Lung (tissue), 12 donors: Measurements from ENCODE around the gene DAD1. TPM values are rescaled to one million over a fixed set of nuclear protein-coding genes. Genes with fewer than 3 reads are reported as not detected.

Source experiments
- ATAC-seq: fragments of 200-7000 bp; cut with Tn5 transposase; one replicate; pipeline ENCODE4 v1.9.1; 2020; ENCODE audit warnings: moderate number of reproducible peaks; ENCODE audit not compliant: insufficient read depth, low FRiP score
- DNase-seq, 3 donors: peaks; one replicate each; pipeline ENCODE4 v3.0.0-alpha.2; 2013 to 2017
- H3K27ac ChIP-seq, 2 donors: one replicate each; pipeline ENCODE4 v1.5.1; 2013; ENCODE audit warnings: mild to moderate bottlenecking in 2 of 2, moderate library complexity in 2 of 2, control low read depth in 1 of 2, inconsistent platforms in 1 of 2, low read depth in 1 of 2, low read length in 1 of 2
- H3K27me3 ChIP-seq, 3 donors: one replicate each; pipeline ENCODE4 v1.5.1; 2013; ENCODE audit warnings: low read length in 2 of 3; ENCODE audit not compliant: control insufficient read depth in 3 of 3, insufficient read depth in 3 of 3
- H3K36me3 ChIP-seq, 4 donors: one replicate each; pipeline ENCODE4 v1.5.1; 2013; ENCODE audit warnings: low read length in 4 of 4, mild to moderate bottlenecking in 1 of 4, moderate library complexity in 1 of 4; ENCODE audit not compliant: control insufficient read depth in 4 of 4, insufficient read depth in 4 of 4
- H3K4me1 ChIP-seq, 5 donors: one replicate each; pipeline ENCODE4 v1.5.1; 2013; ENCODE audit warnings: low read length in 5 of 5, mild to moderate bottlenecking in 2 of 5, moderate library complexity in 1 of 5; ENCODE audit not compliant: control insufficient read depth in 5 of 5, insufficient read depth in 5 of 5
- H3K4me3 ChIP-seq: one replicate; pipeline ENCODE4 v1.5.1; 2013; ENCODE audit warnings: mild to moderate bottlenecking, control low read depth, moderate library complexity
- H3K9ac ChIP-seq, 2 donors: one replicate each; pipeline ENCODE4 v1.5.1; 2013; ENCODE audit warnings: low read length in 2 of 2, control low read depth in 1 of 2; ENCODE audit not compliant: insufficient read depth in 1 of 2
- H3K9me3 ChIP-seq, 4 donors: one replicate each; pipeline ENCODE4 v1.5.1; 2013; ENCODE audit warnings: low read length in 3 of 4, mild to moderate bottlenecking in 1 of 4, moderate library complexity in 1 of 4; ENCODE audit not compliant: control insufficient read depth in 4 of 4, insufficient read depth in 3 of 4
- WGBS, 2 donors: extraction: QIAGEN DNeasy Blood & Tissue Kit; methylation state at CpG; one replicate each; pipeline ENCODE4 v1.1.7; 2013; 5-methylcytosine and 5-hydroxymethylcytosine counted together
- polyA plus RNA-seq, 2 donors: library from polyadenylated mRNA; stranded (reverse); fragments of 200-250 nt; gene quantifications; one replicate each; pipeline ENCODE4 v1.2.1, GENCODE V29; 2013
- total RNA-seq, 2 donors: library from RNA; depleted of rRNA in 1 of 2; stranded (reverse); fragments of >200 nt in 1 of 2; gene quantifications; one replicate each; pipeline ENCODE4 v1.2.1, GENCODE V29; 2014 to 2021
- TF ChIP-seq, protein P1 (sequence below): IDR thresholded peaks from 2 replicates; pipeline ENCODE4 v1.5.1; 2012; ENCODE audit warnings: mild to moderate bottlenecking; ENCODE audit errors: control extremely low read depth, extremely low read depth
- donor health status: control.
- donor health status: control.
- donor health status: Bipolar disorder and iron deficiency.
- donor health status: healthy.
- donor health status: DM: yes; HTN: yes; CAD: no.

Gene DAD1
- total and polyA plus RNA-seq, 4 donors: 164 to 377 (median 217) TPM

DNA sequence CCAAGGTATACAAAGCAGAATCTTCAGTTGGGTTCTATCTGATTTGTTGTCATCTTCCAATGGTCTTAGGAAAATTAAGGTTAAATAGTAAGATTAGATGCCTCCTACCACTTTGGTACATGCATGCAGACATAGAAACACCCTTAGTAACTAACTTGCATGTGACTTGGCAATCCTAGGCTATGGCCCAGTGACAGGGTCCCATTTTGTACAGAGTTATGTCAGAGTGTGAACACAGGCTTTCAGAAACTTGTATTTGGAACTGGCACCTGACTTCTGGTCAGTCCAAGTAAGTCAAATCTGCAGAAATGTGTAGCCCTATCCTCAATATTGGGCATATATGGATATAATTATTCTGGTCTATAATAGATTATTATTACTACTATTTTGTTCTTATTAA, 53.1 kb downstream of the DAD1 start:
- Histone ChIP-seq H3K36me3 (no peaks in the 10 kb centered on the region), H3K27ac (no peak overlapping the region)
- DNase-seq: no peak

DNA sequence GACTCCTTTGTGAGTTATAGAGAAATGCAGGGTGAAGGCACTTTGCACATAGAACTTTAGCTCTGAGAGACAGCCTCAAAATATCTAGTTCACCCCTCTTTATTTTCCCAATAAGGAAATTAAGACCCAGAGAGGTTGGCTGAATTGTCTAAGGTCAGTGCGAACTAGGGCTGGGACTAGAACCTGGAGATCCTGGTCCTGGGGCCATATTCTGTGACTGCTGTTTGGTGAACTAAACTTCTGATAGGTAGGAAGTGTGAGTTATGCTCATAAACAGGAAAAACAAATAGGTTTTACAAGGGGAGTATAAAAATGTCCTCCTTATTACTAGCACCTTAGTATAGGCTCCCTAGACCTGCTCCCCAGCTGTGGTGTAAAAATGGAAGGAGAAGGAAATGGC, 53.9 kb downstream of the DAD1 start:
- Histone ChIP-seq H3K27me3 (no peaks in the 10 kb centered on the region), H3K27ac (no peak overlapping the region), H3K9me3 (no peaks in the 10 kb centered on the region), H3K9ac (no peak overlapping the region), H3K4me3 (no peak overlapping the region), H3K36me3 (no peaks in the 10 kb centered on the region), H3K4me1 (peaks cover 0 to 9% (median 0%) of the 10 kb centered on the region in 5 donors)
- DNase-seq (no peak), ATAC-seq (no peak)
- TF ChIP-seq, protein P1, sequence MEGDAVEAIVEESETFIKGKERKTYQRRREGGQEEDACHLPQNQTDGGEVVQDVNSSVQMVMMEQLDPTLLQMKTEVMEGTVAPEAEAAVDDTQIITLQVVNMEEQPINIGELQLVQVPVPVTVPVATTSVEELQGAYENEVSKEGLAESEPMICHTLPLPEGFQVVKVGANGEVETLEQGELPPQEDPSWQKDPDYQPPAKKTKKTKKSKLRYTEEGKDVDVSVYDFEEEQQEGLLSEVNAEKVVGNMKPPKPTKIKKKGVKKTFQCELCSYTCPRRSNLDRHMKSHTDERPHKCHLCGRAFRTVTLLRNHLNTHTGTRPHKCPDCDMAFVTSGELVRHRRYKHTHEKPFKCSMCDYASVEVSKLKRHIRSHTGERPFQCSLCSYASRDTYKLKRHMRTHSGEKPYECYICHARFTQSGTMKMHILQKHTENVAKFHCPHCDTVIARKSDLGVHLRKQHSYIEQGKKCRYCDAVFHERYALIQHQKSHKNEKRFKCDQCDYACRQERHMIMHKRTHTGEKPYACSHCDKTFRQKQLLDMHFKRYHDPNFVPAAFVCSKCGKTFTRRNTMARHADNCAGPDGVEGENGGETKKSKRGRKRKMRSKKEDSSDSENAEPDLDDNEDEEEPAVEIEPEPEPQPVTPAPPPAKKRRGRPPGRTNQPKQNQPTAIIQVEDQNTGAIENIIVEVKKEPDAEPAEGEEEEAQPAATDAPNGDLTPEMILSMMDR: no peak
- WGBS, 2 donors: 97 to 98% methylated on average over 1 of the region's 1 CpG

More for the DNA sequence above, 53.1 kb downstream of the DAD1 start:
- H3K4me1 ChIP-seq: peaks cover 0 to 9% (median 0%) of the 10 kb centered on the region in 5 donors
- no peak overlapping the region for H3K9ac ChIP-seq
- H3K9me3 ChIP-seq: no peaks in the 10 kb centered on the region
- H3K27me3 ChIP-seq: no peaks in the 10 kb centered on the region
- ATAC-seq: no peak
- no peak overlapping the region for H3K4me3 ChIP-seq
- TF ChIP-seq, protein P1: no peak

DNA sequence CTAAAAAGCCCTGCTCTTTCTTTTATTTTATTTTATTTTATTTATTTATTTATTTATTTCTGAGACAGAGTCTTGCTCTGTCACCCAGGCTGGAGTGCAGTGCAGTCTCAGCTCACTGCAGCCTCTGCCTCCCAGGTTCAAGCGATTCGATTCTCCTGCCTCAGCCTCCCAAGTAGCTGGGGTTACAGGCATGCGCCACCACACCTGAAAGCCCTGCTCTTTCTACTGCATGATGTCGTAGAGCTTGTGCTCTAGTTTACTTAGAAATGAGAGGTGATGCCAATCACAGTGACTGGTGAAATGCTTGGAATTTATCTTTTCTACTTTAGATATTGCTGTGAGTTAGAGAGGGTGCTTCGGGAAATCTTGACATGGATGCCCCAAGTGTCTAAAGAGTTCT, 54.5 kb downstream of the DAD1 start:
- no peak for ATAC-seq
- Histone ChIP-seq H3K27me3 (no peaks in the 10 kb centered on the region), H3K36me3 (no peaks in the 10 kb centered on the region), H3K9me3 (no peaks in the 10 kb centered on the region), H3K27ac (no peak overlapping the region), H3K4me1 (peaks cover 0 to 9% (median 0%) of the 10 kb centered on the region in 5 donors), H3K9ac (no peak overlapping the region), H3K4me3 (no peak overlapping the region)
- WGBS, 2 donors: 91 to 93% methylated on average over 5 of the region's 5 CpGs
- DNase-seq: no peak
- TF ChIP-seq, protein P1: no peak

DNA sequence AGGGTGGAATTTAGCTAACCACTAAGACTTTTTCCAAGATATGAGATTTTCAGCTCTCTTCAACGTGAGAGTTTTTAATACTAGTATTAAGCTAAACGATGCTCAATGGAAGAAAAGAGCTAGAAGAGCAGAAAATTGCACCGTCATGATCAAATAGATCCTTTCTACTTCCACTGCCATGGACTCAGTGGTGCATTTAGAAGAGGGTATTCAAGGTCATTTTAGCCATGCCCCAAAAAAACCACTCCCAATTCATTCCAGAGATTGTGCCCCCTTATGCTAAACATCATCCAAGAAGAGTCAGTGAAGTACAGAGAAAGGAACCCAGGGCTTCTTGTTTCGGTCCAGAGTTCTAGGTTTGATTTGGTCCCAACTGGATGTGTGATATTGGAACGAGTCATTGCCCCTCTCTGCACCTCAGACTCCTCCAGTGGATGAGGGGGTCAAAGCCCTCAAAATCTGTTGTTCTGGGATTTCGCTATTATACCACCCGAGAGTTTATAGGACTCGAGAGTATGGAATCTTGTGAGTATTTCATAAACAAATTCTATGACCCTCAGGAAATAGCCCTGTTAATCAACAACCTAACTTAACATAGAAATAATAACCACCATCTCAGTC, 55.2 kb downstream of the DAD1 start:
- H3K9me3 ChIP-seq: no peaks in the 10 kb centered on the region
- no peak overlapping the region for H3K27ac ChIP-seq
- TF ChIP-seq, protein P1: no peak
- H3K9ac ChIP-seq: no peak overlapping the region
- no peaks in the 10 kb centered on the region for H3K27me3 ChIP-seq
- DNase-seq (no peak), ATAC-seq (no peak)
- no peaks in the 10 kb centered on the region for H3K36me3 ChIP-seq
- WGBS, 2 donors: 85 to 89% methylated on average over 8 of the region's 8 CpGs
- H3K4me3 ChIP-seq: no peak overlapping the region
- peaks cover 0 to 9% (median 0%) of the 10 kb centered on the region in 5 donors for H3K4me1 ChIP-seq
